Measurements from ENCODE around the gene TRIAP1.

The TRIAP1 gene

GRCh38 chr12:120394483-120395367, 51.5 kb downstream of the TRIAP1 start:
- CTCF ChIA-PET = no interaction called here
- POLR2A ChIA-PET = interaction anchor here (0.9 kb wide), 1 partner anchor 27 kb away, joined by 3 read pairs; no protein-coding TSS in a partner anchor

More at GRCh38 chr12:120394483-120395367, 51.5 kb downstream of the TRIAP1 start:
- DNase-seq (ENCODE audit: extremely low spot score) = no peak
- no peak for TF ChIP-seq LEF1 (IDR thresholded peaks at IDR 0.05; ENCODE audit: borderline replicate concordance)
- TF ChIP-seq ELF4 (IDR thresholded peaks at IDR 0.05) = no peak
- TF ChIP-seq NFRKB (IDR thresholded peaks at IDR 0.05) = no peak
- TF ChIP-seq FOXA1 (IDR thresholded peaks at IDR 0.05) = no peak
- no peak for TF ChIP-seq BHLHE40 (IDR thresholded peaks at IDR 0.05; ENCODE audit: borderline replicate concordance)
- no peak for TF ChIP-seq HDGF (IDR thresholded peaks at IDR 0.05; ENCODE audit: borderline replicate concordance)
- no peak for TF ChIP-seq FOXK2 (IDR thresholded peaks at IDR 0.05)
- TF ChIP-seq CTBP1 (IDR thresholded peaks at IDR 0.05; ENCODE audit: borderline replicate concordance) = no peak
- no peak for TF ChIP-seq SP1 (IDR thresholded peaks at IDR 0.05)
- TF ChIP-seq L3MBTL2 (conservative IDR thresholded peaks at IDR 0.05) = no peak
- no peak for TF ChIP-seq FOXM1 (IDR thresholded peaks at IDR 0.05; ENCODE audit: borderline replicate concordance)
- no peak for TF ChIP-seq SUZ12 (IDR thresholded peaks at IDR 0.05)
- no peak for TF ChIP-seq ZNF384 (IDR thresholded peaks at IDR 0.05)
- TF ChIP-seq TARDBP (IDR thresholded peaks at IDR 0.05) = no peak
- no peak for TF ChIP-seq ARNT (IDR thresholded peaks at IDR 0.05)
- no peak for TF ChIP-seq PKNOX1 (IDR thresholded peaks at IDR 0.05)
